HG02884 (cell line): ENCODE measurements around the gene EHBP1.
"Not testable (repeated sequence)": the region's sequence is repeated elsewhere in the genome, so short reads cannot be mapped to it uniquely, and the experiment has no call there.

Experiments
- ATAC-seq: cut with Tn5 transposase; IDR thresholded peaks from one replicate; pipeline ENCODE4 v1.9.1; 2021; ENCODE audit warnings: mild to moderate bottlenecking, moderate library complexity; ENCODE audit not compliant: unreplicated experiment

The EHBP1 gene

DNA sequence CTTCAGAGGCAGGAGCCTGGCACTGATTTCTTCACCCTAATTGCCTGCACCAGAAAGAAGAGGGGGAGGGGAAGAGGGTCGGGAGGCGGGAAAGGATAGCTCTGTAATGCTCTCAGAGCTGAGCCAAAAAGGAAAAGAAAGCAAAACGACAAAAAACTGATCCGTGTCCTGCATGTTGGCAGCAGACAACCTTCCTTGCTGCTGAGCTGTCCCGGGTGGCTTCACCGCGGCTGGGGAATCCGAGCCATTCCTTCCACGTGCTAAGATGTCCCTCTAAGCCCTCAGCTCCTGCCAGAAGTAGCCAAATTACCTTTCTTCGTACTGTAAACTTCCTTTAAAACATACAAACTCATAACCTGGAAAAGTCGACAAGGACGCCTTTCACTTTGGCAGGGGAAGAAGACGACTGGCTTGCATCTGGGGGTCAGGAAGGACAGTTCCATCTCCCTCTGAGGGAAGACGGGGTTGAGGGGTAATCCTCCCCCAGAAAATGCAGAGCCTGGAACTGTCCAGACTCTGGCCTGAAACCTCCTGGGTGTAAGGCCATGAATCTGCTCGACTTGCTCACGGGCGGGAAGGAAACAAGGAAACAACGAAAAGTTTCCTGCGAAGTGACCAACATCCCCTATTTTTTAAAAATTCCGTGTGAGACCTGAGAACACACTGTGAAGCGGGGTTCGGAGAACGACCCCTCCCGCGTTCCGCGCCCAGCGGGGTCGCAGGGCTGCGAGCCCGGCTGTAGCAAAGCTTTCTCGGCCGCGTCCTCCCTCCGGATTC is 352.8 kb downstream of the EHBP1 start:
- no peak for ATAC-seq

GRCh38 chr2:63058921-63059792 is 353.6 kb downstream of the EHBP1 start:
- ATAC-seq: no peak

- ATAC-seq: no peak
Observed at GRCh38 chr2:63059793-63060471, 354.4 kb downstream of the EHBP1 start.

DNA sequence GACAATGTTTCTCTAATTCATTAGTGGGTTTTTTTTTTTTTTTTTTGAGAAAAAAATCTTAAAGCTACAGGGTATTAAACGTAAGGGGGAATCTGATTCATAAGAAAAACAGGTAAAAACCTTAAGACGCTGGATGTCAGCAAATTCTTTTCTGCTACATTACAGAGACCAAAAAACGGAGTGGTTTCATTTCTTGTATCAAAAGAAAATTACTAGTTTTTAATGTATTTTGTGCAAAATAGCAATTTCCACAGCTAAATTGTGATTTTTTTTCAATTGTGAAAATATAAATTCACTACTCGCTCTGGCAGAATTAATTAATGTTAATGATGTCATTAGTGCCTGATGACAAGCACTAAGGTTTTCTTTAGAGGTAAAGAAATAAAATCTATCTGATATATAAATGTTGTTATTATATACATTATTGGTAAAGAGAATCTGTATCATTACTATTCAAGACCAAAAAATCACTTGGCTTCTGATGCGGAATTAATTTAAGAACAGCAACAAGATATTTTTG is 355.0 kb downstream of the EHBP1 start:
- no peak for ATAC-seq

DNA sequence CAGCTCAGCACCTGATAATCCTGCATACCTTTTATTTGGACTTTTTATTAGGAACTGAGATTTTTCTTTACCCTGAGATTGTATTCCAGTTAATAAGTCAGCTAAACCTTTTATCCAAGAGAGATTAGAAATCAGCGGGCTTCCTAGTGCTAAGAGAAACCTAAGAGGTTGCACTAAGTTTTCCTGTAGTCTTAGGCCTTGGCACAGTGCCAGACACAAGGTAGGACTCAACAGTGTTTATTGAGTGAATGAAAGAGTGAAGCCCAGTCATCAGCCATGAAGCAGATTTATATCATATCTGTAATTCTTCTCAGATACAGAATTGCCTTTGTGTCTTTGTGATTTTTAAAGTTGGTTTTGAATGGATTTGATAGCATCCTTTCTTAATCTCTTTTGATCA is 358.7 kb downstream of the EHBP1 start:
- no peak for ATAC-seq

DNA sequence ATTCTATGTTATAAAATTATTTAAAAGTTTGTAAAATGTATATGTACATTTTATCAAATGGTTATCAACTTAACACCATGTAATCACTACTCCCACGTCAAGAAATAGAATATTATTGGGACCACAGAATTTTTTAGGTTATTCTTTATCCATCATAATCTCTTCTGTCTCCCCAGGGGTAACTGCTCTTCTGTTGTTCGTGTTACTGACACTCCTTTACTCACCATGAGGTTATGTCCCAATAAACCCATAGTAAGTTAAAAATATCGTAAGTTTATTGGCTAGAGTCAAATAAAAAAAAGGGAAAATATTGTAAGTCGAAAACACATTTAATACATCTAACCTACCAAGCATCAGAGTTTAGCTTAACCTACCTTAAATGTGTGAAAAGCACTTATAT is 359.1 kb downstream of the EHBP1 start:
- no peak for ATAC-seq

DNA sequence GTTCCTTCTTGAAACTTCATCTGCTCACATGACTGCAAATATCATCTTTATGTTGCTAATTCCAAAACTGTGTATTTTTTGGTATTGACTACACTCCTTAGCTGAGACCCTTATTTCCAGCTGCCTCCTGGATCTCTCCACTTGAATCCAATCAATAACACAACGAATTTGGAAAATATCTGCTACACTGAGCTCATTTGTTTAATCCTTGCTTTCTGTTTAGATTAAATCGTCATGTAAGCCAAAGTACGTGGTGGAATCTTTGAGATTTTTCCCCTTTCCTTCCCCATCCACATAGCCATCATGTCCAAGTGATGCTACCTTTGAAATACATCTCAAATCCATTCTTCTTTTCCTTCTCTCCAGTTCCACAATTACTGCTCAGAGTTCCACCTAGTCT is 360.8 kb downstream of the EHBP1 start:
- no peak for ATAC-seq

- ATAC-seq: no peak
Observed at GRCh38 chr2:63066838-63067237, 361.3 kb downstream of the EHBP1 start.

GRCh38 chr2:63071664-63072063 is 366.2 kb downstream of the EHBP1 start:
- no peak for ATAC-seq

GRCh38 chr2:63073994-63074393 is 368.5 kb downstream of the EHBP1 start:
- ATAC-seq: no peak

DNA sequence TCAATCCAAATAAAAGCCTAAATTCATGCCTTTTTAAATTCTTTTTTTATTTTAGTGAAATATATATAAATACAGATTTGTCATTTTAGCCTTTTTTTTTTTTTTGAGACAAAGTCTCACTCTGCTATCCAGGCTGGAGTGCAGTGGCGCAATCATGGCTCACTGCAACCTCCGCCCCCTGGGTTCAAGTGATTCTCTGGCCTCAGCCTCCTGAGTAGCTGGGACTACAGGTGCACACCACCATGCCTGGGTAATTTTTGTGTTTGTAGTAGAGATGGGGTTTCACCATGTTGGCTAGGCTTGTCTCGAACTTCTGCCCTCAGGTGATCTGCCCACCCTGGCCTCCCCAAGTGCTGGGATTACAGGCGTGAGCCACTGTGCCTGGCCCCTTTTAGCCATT is 368.9 kb downstream of the EHBP1 start:
- not testable (repeated sequence) for ATAC-seq

- ATAC-seq: no peak
Observed at GRCh38 chr2:63078852-63079606, 373.5 kb downstream of the EHBP1 start.

DNA sequence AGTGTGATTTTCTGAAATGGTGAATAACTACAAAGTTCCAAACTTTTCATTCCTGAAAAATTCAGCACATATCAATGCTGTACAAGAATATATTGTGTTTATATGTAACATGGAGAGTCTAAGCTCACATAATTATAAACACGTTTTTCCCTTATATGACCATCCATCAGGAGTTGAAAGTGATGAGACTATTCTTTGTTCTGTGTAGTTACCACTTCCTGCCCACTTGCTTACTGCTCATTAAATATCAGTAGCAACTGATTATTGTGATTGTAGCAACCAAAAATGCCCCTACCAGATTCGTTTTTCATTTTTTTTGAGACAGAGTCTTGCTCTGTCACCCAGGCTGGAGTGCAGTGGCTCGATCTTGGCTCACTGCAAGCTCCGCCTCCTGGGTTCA is 375.9 kb downstream of the EHBP1 start:
- no peak for ATAC-seq

DNA sequence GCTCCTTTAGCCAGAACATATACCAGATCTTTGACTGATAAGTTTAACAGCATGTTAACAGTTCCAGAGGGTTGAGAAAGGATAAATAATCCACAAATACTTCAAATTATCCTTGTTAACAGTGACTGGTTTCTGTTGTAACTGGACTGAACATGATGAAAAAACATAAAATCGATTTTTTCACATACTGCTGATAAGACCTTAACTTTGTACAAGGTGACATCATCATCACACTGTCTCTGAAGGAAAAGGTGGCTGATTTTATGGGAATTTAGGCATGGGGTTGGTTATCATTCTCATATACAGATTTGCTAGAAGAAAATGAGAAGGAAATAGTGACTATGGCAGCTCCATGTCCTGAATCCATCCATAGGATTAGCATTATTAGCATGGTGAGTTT is 381.2 kb downstream of the EHBP1 start:
- no peak for ATAC-seq

- ATAC-seq: no peak
Observed at GRCh38 chr2:63092401-63092800, 386.9 kb downstream of the EHBP1 start.

GRCh38 chr2:63092857-63093256 is 387.3 kb downstream of the EHBP1 start:
- ATAC-seq: no peak

GRCh38 chr2:63093502-63093901 is 388.0 kb downstream of the EHBP1 start:
- no peak for ATAC-seq
